ENCODE measurements around the gene SNAPIN. TPM values are rescaled to one million over a fixed set of nuclear protein-coding genes. Genes with fewer than 3 reads are reported as not detected.
"Not testable (repeated sequence)": the region's sequence is repeated elsewhere in the genome, so short reads cannot be mapped to it uniquely, and the experiment has no call there.

SNAPIN gene
- total RNA-seq, 1 experiment from 2014 or later, result 45.5 TPM

DNA sequence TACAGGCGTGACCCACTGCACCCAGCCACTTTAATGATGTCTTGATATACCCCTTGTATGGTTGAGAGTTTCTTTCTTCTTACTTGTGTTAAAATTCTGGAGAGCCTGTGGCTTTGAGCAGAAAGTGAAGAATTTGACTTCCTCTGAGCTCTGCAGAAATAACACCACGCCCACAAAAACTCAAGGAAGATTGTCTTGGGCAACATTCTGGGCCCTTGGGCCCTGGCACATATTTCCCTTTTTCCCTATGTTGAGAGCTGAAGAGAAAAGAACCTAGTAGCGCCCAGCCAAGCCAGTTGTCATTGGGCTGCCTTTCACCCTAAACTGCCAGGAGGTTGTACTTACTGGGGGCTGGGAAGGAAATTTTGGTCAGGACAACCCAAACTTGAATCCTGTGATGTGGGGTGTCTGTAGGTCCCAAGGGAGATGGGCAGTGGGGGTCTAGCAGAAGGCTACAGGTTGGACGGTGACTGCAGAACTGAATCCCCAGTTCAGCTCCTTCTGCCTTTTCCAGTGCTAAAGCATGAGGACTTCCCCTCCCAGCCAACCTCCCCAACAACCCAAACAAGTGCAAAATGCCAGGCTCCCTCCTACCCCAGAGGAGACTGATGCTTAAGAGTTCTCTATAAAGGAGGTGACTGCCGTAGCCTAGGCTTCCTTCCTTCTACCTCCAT is 11.7 kb upstream of the SNAPIN start:
- DNase-seq (ENCODE audit: low spot score), result peak; percentile 20

- peak; percentile 13 for DNase-seq (ENCODE audit: low spot score)
These were observed 11.2 kb upstream of the SNAPIN start for GRCh38 chr1:153647346-153647714.

- DNase-seq (ENCODE audit: low spot score), result no peak
These were observed 10.4 kb upstream of the SNAPIN start for GRCh38 chr1:153648000-153648643.

- DNase-seq (ENCODE audit: low spot score), result no peak
These were observed 9.2 kb upstream of the SNAPIN start for GRCh38 chr1:153649137-153649862.

DNA sequence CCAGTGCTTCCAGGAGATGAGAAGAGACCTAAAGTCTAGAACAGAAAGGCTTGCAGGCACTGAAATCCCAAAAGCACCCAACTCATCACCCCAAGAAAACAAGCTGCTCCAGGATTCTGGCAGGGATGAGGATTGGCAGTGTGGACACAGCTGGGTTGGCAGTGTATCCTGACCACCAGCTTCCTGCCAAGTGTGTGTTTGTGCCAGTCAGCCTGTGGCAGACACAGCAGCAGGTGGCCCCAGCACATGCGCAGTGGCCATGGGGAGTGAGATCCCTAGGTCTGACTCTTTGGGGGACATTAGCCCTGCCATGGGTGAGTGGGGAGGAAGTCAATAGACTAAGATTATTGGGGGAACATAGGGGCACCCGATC is 8.7 kb upstream of the SNAPIN start:
- no peak for DNase-seq (ENCODE audit: low spot score)

DNA sequence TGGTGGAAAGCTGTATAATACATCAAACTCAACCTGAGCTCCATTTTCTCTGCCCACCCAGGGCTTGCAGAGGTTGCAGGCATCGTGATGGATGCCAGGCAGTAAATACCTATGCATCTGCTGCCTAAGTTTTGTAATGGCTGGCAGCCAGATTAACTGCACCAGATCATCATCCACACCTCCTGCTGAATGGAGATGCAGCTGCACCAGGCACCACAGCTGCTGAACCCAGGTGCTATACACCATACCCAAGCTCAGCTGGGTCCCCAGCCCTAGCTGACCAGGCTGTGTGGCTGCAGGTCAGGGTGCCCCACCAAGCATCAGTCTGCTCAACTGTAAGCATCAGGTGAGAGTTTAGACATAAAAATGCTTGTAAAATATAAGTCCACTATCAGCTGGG is 6.7 kb upstream of the SNAPIN start:
- DNase-seq (ENCODE audit: low spot score), result no peak

- DNase-seq (ENCODE audit: low spot score), result no peak
These were observed 5.5 kb upstream of the SNAPIN start for GRCh38 chr1:153652805-153653500.

DNA sequence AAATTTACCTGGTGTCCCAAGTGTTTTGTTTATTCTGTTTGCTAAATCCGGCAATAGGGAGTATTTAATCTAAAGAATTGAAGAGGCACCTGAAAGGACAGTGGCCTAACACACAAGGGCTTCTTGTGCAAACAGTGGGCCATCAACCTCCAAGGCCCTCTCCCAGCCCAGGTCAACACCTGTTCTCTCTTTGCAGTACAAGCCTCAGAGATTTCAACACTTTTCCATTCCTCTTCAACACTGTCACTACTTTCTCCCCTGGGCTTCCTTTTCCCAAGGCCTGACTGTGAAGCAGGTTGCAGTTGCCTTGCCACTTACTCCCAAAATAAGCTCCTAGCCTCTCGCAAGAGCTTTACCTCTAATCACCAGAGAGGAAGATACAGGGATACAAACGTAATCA is 3.2 kb upstream of the SNAPIN start:
- DNase-seq (ENCODE audit: low spot score), result no peak

GRCh38 chr1:153659175-153659534 is 652 bp downstream of the SNAPIN start:
- no peak for DNase-seq (ENCODE audit: low spot score)

- no peak for DNase-seq (ENCODE audit: low spot score)
These were observed 1.2 kb downstream of the SNAPIN start for GRCh38 chr1:153659656-153660055.

- DNase-seq (ENCODE audit: low spot score), result no peak
These were observed 2.7 kb downstream of the SNAPIN start for GRCh38 chr1:153661111-153661708.

DNA sequence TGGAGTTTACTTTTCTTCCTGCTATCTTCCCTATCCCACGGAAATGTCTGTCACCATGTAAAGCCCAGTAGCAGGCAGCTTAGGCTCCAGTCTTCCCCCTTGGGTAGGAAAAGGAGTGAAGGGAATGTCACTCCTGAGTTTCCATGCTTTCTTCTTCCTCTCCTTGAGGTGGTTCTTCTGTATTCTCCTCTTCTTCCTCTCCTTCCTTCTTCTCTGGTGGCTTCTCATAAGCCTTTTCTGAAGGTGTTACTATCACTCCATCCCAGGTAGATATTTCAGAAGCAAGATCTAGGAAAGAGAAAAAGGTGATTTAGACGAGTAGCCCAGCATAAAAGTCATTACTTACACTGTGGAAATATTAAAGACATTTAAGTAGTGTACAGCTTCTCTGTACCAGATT is 3.8 kb downstream of the SNAPIN start:
- no peak for DNase-seq (ENCODE audit: low spot score)

DNA sequence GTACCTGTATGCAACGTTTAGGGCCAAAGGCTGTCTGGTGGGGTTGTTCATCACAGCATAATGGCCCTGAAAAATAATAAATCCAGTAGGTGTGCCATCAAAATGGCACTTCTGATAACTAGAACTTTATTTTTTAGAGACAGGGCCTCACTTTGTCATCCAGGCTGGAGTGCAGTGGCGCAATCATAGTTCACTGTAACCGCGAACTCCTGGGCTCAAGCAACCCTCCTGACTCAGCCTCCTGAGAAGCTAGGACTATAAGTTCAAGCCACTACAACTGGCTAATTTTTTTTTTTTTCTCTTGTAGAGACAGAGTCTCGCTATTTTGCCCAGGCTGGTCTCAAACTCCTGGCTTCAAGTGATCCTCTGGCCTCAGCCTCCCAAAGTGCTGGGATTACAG is 4.7 kb downstream of the SNAPIN start:
- DNase-seq (ENCODE audit: low spot score), result no peak

DNA sequence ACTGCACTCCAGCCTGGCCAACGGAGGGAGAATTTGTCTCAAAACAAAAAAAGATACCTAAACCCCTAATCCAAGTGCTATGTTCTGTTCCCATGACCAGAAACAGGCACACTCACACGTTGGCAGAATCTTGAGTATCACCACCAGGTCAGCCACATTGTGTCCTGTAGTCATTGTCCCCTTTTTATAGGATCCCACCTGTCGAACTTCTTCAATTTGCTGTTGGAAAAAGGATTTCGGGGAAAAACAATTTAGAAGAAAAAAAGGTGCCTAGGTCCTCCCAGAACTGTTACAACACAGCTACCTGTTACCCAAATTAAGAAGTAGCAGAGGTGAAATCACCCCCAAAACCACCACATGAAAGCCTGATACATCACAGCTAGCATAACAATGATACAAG is 8.9 kb downstream of the SNAPIN start:
- no peak for DNase-seq (ENCODE audit: low spot score)

GRCh38 chr1:153668672-153669071 is 10.2 kb downstream of the SNAPIN start:
- DNase-seq (ENCODE audit: low spot score), result not testable (repeated sequence)

DNA sequence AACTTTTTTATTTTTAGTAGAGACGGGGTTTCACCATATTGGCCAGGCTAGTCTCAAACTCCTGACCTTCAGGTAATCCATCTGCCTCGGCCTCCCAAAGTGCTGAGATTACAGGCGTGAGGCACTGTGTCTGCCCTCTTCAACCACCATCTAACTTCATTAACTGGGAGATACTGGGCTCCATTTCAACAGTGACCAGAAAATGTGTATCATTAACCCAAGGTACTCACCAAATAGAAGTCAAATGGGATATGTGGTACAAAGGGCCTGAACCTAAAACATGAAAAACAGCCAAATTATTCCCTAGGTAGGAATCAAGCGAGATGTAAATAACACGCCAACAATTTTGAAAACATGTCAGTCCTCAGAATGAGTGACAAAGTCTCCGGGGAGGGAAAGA is 11.1 kb downstream of the SNAPIN start:
- no peak for DNase-seq (ENCODE audit: low spot score)

GRCh38 chr1:153670257-153670858 is 11.9 kb downstream of the SNAPIN start:
- DNase-seq (ENCODE audit: low spot score), result peak; percentile 22

GRCh38 chr1:153670859-153671627 is 12.5 kb downstream of the SNAPIN start, which contains the start of gene ILF2:
Gene ILF2 (minus strand): TSS chr1:153670993. CDS start chr1:153670922, 71 bp downstream.
- peak; percentile 99 for DNase-seq (ENCODE audit: low spot score)

DNA sequence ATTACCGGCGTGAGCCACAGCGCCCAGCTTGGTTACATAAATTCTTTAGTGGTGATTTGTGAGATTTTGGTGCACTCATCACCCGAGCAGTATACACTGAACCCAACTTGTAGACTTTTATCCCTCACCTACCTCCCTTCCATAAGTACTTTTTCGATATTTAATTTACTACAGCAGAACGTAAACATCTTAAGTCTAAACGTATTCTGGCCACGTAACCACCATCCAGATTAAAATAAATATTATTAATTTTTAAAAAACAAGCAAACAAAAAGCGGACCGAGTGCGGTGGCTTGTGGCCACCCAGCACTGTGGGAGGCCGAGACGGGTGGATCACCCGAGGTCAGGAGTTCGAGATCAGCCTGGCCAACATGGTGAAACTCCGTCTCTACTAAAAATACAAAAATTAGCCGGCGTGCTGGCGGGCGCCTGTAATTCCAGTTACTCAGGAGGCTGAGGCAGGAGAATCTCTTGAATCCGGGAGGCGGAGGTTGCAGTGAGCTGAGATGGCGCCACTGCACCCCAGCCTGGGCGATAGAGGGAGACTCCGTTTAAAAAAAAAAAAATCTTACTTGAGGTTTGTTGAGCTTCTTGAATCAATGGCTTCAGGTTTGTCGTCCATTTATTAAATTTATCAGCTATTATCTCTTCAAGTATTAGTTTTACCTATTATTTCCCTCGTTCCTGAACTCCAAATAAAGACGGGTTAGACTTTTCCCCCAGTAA is 13.3 kb downstream of the SNAPIN start:
- peak; percentile 34 for DNase-seq (ENCODE audit: low spot score)

DNA sequence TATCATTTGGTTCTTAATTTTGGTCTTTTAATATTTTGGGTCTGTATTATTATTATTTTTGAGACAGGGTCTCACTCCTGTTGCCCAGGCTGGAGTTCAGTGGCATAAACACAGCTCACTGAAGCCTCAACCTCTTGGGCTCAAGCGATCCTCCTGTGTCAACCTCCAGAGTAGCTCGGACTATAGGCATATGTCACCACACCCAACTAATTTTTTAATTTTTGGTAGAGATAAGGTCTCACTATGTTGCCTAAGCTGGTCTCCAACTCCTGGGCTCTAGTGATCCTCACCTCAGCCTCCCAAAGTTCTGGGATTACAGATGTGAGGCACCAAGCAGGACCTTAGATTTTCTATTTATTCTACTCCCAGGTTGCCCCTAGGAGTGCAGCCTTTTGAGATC is 15.0 kb downstream of the SNAPIN start:
- DNase-seq (ENCODE audit: low spot score), result no peak

Measured in HT-29 (cell line).